ENCODE results near the gene LHB. TPM values are rescaled to one million over a fixed set of nuclear protein-coding genes. Genes with fewer than 3 reads are reported as not detected.
A peak's percentile ranks its signal among the peaks of the same experiment; 100 is the strongest.
"Not testable (repeated sequence)": the region's sequence is repeated elsewhere in the genome, so short reads cannot be mapped to it uniquely, and the experiment has no call there.

LHB gene
- total and polyA plus RNA-seq, 8 donors = 0.98 to 54.4 (median 5.0) TPM

GRCh38 chr19:49022116-49022515 is 5.2 kb upstream of the LHB start:
- DNase-seq = no peak
- H3K9me3 ChIP-seq = no peaks in the 10 kb centered on the region
- 84 to 91% methylated on average over 9 of the region's 9 CpGs for WGBS, 2 donors
- no peak for FAIRE-seq
- no peaks in the 10 kb centered on the region for H3K36me3 ChIP-seq
- intact Hi-C loops (cut with DNase I) = no loop called here
- TF ChIP-seq CTCF (IDR thresholded peaks at IDR 0.05) = no peak
- ATAC-seq = no peak
- no peak overlapping the region for H3K4me3 ChIP-seq
- H3K27me3 ChIP-seq = no peaks in the 10 kb centered on the region
- peaks cover 0 to 9% (median 3%) of the 10 kb centered on the region in 3 donors for H3K4me1 ChIP-seq
- no peak overlapping the region for H3K27ac ChIP-seq

- DNase-seq (no peak), FAIRE-seq (no peak), ATAC-seq (no peak)
- H3K27me3 ChIP-seq = no peaks in the 10 kb centered on the region
- 59 to 63% methylated on average over 16 of the region's 16 CpGs for WGBS, 2 donors
- no peaks in the 10 kb centered on the region for H3K9me3 ChIP-seq
- H3K4me3 ChIP-seq = no peak overlapping the region
- no peak for TF ChIP-seq CTCF (IDR thresholded peaks at IDR 0.05)
- H3K4me1 ChIP-seq = peaks cover 0 to 9% (median 3%) of the 10 kb centered on the region in 3 donors
- H3K27ac ChIP-seq = no peak overlapping the region
- no peaks in the 10 kb centered on the region for H3K36me3 ChIP-seq
- intact Hi-C loops (cut with DNase I) = no loop called here
Measured at GRCh38 chr19:49020931-49021895, 4.3 kb upstream of the LHB start.

DNA sequence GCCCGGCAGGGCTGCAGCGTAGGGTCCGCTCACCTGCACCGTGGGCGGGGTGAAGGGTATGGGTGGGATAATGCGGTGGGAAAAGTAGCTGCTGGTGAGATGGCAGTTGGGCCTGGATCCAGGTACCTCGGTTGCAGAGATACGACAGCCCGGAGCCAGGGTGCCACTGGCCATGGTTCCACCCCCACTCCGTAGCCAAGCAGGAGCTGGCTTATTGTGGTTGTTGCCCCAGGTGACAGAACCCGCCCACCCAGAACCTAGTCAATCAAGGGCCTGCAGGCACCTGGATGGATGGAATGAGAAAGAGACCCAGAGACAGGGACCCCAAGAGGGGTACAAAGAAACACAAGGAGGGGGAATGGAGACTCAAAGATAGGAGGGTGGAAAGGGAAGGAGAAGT is 3.5 kb upstream of the LHB start:
- ATAC-seq (peak; percentile 70 to 74 (median 71)), FAIRE-seq (no peak), DNase-seq (peak; percentile 74 to 88 (median 78))
- H3K4me3 ChIP-seq = peak overlapping the region in 2 of 4 donors; percentile 47 to 56
- intact Hi-C loops (cut with DNase I) = no loop called here
- WGBS, 2 donors = 18 to 25% methylated on average over 11 of the region's 11 CpGs
- no peaks in the 10 kb centered on the region for H3K9me3 ChIP-seq
- no peak for TF ChIP-seq CTCF (IDR thresholded peaks at IDR 0.05)
- peak overlapping the region in 1 of 4 donors; percentile 46 for H3K27ac ChIP-seq
- peaks cover 0 to 9% (median 3%) of the 10 kb centered on the region in 3 donors for H3K4me1 ChIP-seq
- H3K36me3 ChIP-seq = no peaks in the 10 kb centered on the region
- no peaks in the 10 kb centered on the region for H3K27me3 ChIP-seq

DNA sequence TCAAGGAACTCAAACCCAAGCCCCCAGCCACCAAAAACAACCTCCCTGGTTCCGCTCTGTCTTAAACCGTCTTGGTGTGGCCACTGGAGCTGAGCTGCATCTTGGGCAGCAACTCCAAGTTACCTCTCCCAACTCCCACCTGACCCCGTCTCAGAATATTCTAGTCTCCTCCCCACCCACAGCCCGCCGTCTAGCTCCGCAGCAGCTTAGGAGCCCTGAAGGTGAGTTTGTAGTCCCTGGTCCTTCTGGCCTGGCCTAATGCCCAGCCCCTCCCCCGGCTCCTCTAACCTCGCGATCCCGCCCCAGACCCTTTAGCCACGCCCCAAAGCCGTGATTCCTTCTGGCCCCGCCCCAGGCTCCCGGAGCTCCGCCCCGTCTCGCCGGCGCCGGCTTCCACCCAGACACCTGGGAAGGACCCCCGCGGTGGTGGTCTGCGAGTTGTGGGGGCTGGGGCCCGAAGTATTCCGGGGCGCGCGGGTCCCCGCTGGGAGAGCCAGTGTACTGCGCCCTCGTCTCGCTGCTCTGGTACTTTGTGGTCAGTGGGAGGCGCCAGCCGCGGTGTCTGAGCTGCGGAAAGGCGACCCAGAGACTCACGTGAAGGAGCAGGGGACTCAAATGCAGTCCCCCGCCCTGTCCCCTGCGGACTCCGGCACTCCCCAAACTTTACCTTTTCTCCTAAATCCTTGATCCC is 2.5 kb upstream of the LHB start:
- Histone ChIP-seq H3K36me3 (no peaks in the 10 kb centered on the region), H3K4me3 (peak overlapping the region; percentile 5 to 56 (median 30)), H3K27me3 (no peaks in the 10 kb centered on the region), H3K27ac (peak overlapping the region in 3 of 4 donors; percentile 26 to 50 (median 46)), H3K9me3 (no peaks in the 10 kb centered on the region), H3K4me1 (peaks cover 0 to 9% (median 3%) of the 10 kb centered on the region in 3 donors)
- intact Hi-C loops (cut with DNase I) = no loop called here
- peak; percentile 80 to 97 (median 90) for DNase-seq
- no peak for FAIRE-seq
- 7 to 8% methylated on average over 36 to 41 of the region's 41 CpGs for WGBS, 2 donors
- ATAC-seq = peak; percentile 85 to 93 (median 91)
- TF ChIP-seq CTCF (IDR thresholded peaks at IDR 0.05) = no peak

GRCh38 chr19:49018388-49019241 is 1.7 kb upstream of the LHB start:
- H3K27ac ChIP-seq; H3K9me3 ChIP-seq; H3K36me3 ChIP-seq; FAIRE-seq; intact Hi-C loops (cut with DNase I); H3K27me3 ChIP-seq; H3K4me1 ChIP-seq: not testable (repeated sequence)
- 7 to 13% methylated on average over 43 to 50 of the region's 50 CpGs for WGBS, 2 donors
- ATAC-seq (peak in 3 of 4 donors; percentile 1 to 5 (median 3)), DNase-seq (peak in 3 of 6 donors; percentile 36 to 75 (median 57))
- H3K4me3 ChIP-seq = peak overlapping the region in 3 of 4 donors; percentile 8 to 56 (median 47)
